HG03097 (cell line): ENCODE data around the gene BCAS3.
"Not testable (repeated sequence)": the region's sequence is repeated elsewhere in the genome, so short reads cannot be mapped to it uniquely, and the experiment has no call there.

ENCODE experiments used
- ATAC-seq: cut with Tn5 transposase; IDR thresholded peaks from one replicate; pipeline ENCODE4 v1.9.1; 2021; ENCODE audit not compliant: unreplicated experiment, low FRiP score

The BCAS3 gene

GRCh38 chr17:61143026-61143425 lies 465.4 kb downstream of the BCAS3 start:
- no peak for ATAC-seq

GRCh38 chr17:61144137-61144536 lies 466.5 kb downstream of the BCAS3 start:
- no peak for ATAC-seq

GRCh38 chr17:61144617-61145564 lies 467.2 kb downstream of the BCAS3 start:
- no peak for ATAC-seq

- ATAC-seq, result not testable (repeated sequence)
These were observed 469.2 kb downstream of the BCAS3 start for GRCh38 chr17:61146833-61147232.

GRCh38 chr17:61149106-61149825 lies 471.6 kb downstream of the BCAS3 start:
- no peak for ATAC-seq

- no peak for ATAC-seq
These were observed 472.3 kb downstream of the BCAS3 start for GRCh38 chr17:61149862-61150362.

GRCh38 chr17:61150686-61151299 lies 473.1 kb downstream of the BCAS3 start:
- ATAC-seq, result no peak

- ATAC-seq, result no peak
These were observed 475.2 kb downstream of the BCAS3 start for GRCh38 chr17:61152898-61153297.

GRCh38 chr17:61155590-61156237 lies 478.1 kb downstream of the BCAS3 start:
- no peak for ATAC-seq

- ATAC-seq, result no peak
These were observed 479.7 kb downstream of the BCAS3 start for GRCh38 chr17:61157246-61157886.

GRCh38 chr17:61158376-61158775 lies 480.7 kb downstream of the BCAS3 start:
- no peak for ATAC-seq

GRCh38 chr17:61159221-61159814 lies 481.7 kb downstream of the BCAS3 start:
- ATAC-seq, result no peak

GRCh38 chr17:61160204-61160603 lies 482.6 kb downstream of the BCAS3 start:
- no peak for ATAC-seq

GRCh38 chr17:61160789-61161445 lies 483.3 kb downstream of the BCAS3 start:
- ATAC-seq, result no peak

GRCh38 chr17:61161615-61162134 lies 484.0 kb downstream of the BCAS3 start:
- no peak for ATAC-seq

GRCh38 chr17:61164517-61164916 lies 486.9 kb downstream of the BCAS3 start:
- no peak for ATAC-seq

- ATAC-seq, result no peak
These were observed 489.4 kb downstream of the BCAS3 start for GRCh38 chr17:61167075-61167474.

GRCh38 chr17:61168506-61168905 lies 490.9 kb downstream of the BCAS3 start:
- ATAC-seq, result no peak

- no peak for ATAC-seq
These were observed 496.7 kb downstream of the BCAS3 start for GRCh38 chr17:61174310-61174709.
